LNCAP (cell line): Measurements from ENCODE around the gene OTOL1.

Source experiments
- TF ChIP-seq, protein P1 (sequence below): fragments of 450-650 bp; IDR thresholded peaks from 2 replicates; pipeline ENCODE4 v1.5.1; 2017; ENCODE audit warnings: mild to moderate bottlenecking

OTOL1 gene

DNA sequence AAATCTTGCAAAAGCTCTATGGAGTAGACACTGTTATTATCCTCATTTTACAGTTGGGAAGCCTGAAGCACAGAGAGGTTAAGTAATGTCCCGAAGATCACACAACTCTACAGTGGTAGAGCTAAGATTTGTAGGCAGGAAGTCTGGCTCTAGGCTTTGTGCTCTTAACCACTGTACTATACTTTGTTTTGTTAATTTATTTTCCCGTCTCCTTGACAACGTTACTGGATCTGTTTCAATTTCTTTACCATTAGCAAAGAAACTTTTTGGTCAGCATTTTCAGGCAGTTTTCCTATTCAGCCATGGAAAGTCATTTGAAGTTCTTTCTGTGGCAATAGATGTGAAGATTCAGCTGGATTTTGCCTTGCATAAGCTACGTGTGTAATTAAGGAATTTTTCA is 51.7 kb downstream of the OTOL1 start:
- TF ChIP-seq, protein P1, sequence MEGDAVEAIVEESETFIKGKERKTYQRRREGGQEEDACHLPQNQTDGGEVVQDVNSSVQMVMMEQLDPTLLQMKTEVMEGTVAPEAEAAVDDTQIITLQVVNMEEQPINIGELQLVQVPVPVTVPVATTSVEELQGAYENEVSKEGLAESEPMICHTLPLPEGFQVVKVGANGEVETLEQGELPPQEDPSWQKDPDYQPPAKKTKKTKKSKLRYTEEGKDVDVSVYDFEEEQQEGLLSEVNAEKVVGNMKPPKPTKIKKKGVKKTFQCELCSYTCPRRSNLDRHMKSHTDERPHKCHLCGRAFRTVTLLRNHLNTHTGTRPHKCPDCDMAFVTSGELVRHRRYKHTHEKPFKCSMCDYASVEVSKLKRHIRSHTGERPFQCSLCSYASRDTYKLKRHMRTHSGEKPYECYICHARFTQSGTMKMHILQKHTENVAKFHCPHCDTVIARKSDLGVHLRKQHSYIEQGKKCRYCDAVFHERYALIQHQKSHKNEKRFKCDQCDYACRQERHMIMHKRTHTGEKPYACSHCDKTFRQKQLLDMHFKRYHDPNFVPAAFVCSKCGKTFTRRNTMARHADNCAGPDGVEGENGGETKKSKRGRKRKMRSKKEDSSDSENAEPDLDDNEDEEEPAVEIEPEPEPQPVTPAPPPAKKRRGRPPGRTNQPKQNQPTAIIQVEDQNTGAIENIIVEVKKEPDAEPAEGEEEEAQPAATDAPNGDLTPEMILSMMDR, result no peak

DNA sequence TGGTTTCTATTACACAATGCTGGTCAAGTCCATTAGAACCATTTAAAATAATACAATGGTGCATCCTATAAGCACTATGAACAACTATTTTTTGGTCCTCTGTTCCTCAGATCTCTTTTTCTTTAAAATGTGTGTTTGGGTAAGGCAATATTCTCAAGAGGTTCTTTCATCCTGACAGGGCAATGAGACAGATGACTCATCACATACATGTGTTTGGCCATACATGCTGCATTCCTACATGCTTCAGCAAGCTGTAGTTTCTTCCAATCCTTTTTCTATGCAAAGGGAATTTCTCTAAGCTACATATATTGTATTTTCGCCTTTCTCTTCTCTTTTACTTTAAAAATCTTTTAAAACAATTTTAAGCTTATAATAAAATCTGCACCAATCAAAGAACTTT is 52.7 kb downstream of the OTOL1 start:
- TF ChIP-seq, protein P1, result no peak

DNA sequence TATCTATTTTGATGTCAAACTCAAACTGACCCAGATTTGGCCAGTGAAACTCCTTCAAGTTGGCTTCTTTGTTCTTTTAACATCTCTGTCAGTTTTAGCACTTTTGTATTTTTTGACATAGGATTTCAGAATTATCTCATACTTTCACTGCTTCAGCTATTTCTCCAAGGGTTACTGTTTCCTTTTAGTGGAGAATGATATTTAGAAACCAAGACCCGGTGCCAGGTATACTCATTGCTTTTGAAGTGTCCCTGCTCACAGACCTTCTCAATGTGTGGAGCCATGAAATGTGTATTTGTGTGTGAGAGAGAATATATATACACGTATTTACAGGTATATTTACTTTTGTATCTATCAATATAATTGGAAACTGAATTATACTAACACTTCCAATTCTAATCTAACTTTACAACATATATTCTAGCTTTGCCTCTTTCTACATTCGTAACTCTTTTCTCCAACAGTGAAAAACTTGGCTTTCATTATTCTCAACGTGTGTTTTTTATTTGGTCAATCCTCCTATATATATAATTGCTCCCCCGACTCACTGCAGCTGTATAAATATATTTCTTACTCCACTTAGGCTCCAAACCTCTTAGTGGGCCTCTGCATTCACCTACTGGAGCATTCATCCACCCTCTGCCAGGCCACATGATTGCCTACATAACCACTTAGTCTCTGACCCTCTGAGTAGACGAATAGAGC is 54.0 kb downstream of the OTOL1 start:
- TF ChIP-seq, protein P1, result no peak

DNA sequence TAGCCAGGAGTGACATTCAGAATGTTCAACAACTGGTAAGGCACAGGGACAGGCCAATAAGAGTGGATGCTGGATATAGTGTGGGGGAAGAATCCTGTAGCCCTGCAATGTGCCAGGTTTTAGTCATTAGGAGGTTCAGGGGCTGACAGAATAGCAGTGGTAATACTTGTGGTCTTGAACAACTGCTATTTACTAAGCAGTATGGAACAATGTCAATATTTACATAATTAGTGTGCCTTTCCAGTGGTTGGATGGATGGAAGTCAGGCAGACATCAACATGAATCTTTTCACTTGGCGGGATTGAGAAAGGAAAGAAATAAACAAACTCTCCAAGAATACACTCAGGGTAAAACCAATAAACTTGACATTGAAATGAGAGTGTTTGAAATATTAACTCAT is 55.1 kb downstream of the OTOL1 start:
- TF ChIP-seq, protein P1, result no peak

DNA sequence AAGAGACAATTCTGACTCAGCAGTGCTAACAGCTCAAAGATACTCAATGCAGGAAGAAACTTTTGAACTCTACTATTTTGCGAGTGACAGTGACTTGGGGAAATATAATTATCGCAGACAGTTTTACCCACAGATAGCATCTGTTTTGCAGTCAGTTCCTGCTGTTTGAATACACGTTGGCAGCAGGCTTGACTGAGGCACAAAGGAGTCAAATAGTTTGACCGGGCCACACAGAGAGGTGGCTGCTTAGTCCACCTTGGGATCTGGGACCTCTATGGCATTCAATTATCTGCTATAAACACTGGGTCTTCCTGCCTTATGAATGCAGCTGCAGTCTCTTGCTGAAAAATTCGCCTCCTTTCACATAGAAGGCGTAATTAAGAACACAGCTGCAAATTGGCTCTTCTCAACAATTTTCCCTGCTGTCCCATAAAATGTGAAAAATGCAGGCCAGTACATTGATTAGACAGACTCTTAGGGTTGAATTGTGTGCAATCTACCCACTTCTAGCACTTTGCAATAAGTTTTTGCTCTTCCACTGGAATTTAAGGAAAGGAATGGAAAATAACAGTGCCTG is 56.5 kb downstream of the OTOL1 start:
- TF ChIP-seq, protein P1, result no peak
